ENCODE data around the gene CDH4. TPM values are rescaled to one million over a fixed set of nuclear protein-coding genes. Genes with fewer than 3 reads are reported as not detected.

Gene CDH4
- total RNA-seq, 6 donors from 2014 or later, result 0.20 to 1.0 (median 0.40) TPM; not detected in 1

DNA sequence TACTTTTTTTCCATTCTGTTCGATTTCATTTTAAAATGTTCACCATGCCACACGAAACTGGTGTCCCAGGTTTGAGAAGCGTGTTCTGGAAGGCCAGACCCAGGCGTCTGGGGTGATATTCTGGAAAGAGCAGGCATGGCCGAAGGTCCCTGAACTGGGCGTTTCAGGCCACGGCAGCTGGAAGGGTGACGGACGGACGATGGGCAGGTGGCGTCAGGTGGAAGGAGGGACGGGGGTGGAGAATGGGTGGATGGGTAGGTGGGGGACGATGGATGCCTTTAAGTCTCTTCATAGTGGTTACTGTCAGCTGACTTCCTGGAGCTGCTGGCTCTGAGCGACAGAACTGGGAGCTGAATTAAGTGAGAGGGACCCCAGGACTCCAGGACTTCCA, 44.6 kb downstream of the CDH4 start:
- Histone ChIP-seq H3K27ac (no peak overlapping the region), H3K36me3 (no peaks in the 10 kb centered on the region), H3K4me1 (no peaks in the 10 kb centered on the region), H3K4me3 (no peak overlapping the region), H3K9me3 (no peaks in the 10 kb centered on the region), H3K27me3 (no peaks in the 10 kb centered on the region)
- ATAC-seq (ENCODE audit: low FRiP score in 2 of 2) (no peak), DNase-seq (no peak)
- WGBS, 2 donors, result 74 to 80% methylated on average over 14 of the region's 14 CpGs
- no peak for TF ChIP-seq EP300 (IDR thresholded peaks at IDR 0.05)
- TF ChIP-seq, protein P1, sequence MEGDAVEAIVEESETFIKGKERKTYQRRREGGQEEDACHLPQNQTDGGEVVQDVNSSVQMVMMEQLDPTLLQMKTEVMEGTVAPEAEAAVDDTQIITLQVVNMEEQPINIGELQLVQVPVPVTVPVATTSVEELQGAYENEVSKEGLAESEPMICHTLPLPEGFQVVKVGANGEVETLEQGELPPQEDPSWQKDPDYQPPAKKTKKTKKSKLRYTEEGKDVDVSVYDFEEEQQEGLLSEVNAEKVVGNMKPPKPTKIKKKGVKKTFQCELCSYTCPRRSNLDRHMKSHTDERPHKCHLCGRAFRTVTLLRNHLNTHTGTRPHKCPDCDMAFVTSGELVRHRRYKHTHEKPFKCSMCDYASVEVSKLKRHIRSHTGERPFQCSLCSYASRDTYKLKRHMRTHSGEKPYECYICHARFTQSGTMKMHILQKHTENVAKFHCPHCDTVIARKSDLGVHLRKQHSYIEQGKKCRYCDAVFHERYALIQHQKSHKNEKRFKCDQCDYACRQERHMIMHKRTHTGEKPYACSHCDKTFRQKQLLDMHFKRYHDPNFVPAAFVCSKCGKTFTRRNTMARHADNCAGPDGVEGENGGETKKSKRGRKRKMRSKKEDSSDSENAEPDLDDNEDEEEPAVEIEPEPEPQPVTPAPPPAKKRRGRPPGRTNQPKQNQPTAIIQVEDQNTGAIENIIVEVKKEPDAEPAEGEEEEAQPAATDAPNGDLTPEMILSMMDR (IDR thresholded peaks at IDR 0.05), result no peak
- TF ChIP-seq POLR2AphosphoS5 (IDR thresholded peaks at IDR 0.05), result no peak
- TF ChIP-seq POLR2A (IDR thresholded peaks at IDR 0.05), result no peak

DNA sequence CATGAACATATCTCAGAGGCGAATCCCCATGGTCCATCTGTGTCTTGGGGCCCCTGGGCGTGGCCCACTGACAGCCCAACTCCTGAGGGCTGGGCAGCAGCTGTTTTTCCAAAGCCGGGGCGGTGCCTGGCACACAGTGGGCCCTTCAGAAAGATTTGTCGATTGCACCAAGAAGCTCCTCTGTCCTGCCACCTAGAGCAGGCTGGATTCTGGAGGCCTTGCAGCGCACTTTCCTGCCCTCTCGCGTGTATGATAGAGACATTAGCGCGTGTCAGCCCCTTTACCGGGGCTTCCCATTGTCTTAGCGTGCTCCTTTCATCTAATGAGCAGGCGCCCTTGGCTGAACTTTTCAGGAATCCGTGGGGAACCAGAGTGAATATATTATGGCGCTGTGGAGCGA, 45.4 kb downstream of the CDH4 start:
- no peaks in the 10 kb centered on the region for H3K9me3 ChIP-seq
- no peak overlapping the region for H3K27ac ChIP-seq
- H3K36me3 ChIP-seq, result no peaks in the 10 kb centered on the region
- no peak for ATAC-seq (ENCODE audit: low FRiP score in 2 of 2)
- TF ChIP-seq, protein P1 (IDR thresholded peaks at IDR 0.05), result no peak
- no peak for TF ChIP-seq EP300 (IDR thresholded peaks at IDR 0.05)
- TF ChIP-seq POLR2AphosphoS5 (IDR thresholded peaks at IDR 0.05), result no peak
- TF ChIP-seq POLR2A (IDR thresholded peaks at IDR 0.05), result no peak
- no peaks in the 10 kb centered on the region for H3K4me1 ChIP-seq
- H3K27me3 ChIP-seq, result no peaks in the 10 kb centered on the region
- 90 to 92% methylated on average over 16 of the region's 16 CpGs for WGBS, 2 donors
- peak in 1 of 2 donors; percentile 32 for DNase-seq
- no peak overlapping the region for H3K4me3 ChIP-seq

DNA sequence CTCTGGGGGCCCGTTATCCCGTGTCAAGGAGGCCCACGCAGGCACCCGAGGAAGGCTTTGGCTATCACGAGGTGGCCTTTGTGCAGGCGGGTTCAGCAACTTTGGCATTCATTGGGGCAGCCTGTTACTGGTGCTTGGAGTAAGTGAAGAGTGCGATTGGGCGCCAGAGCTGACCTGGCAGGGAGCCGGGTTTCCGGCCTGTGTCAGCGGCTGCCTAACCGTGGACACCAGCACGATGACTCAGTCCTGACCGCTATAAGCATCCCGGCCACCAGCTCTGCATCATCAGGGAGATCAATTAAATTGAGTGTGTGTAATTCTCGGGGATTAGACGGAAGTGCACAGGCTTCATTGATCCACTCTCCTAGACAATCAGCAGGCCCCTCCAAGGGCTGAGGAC, 45.9 kb downstream of the CDH4 start:
- Histone ChIP-seq H3K27me3 (no peaks in the 10 kb centered on the region), H3K9me3 (no peaks in the 10 kb centered on the region), H3K36me3 (no peaks in the 10 kb centered on the region), H3K4me3 (no peak overlapping the region), H3K27ac (no peak overlapping the region), H3K4me1 (no peaks in the 10 kb centered on the region)
- peak in 1 of 2 donors; percentile 50 for DNase-seq
- TF ChIP-seq EP300 (IDR thresholded peaks at IDR 0.05), result no peak
- TF ChIP-seq POLR2A (IDR thresholded peaks at IDR 0.05), result no peak
- TF ChIP-seq, protein P1 (IDR thresholded peaks at IDR 0.05), result no peak
- no peak for TF ChIP-seq POLR2AphosphoS5 (IDR thresholded peaks at IDR 0.05)
- WGBS, 2 donors, result 84 to 91% methylated on average over 16 to 17 of the region's 17 CpGs
- ATAC-seq (ENCODE audit: low FRiP score in 2 of 2), result no peak

DNA sequence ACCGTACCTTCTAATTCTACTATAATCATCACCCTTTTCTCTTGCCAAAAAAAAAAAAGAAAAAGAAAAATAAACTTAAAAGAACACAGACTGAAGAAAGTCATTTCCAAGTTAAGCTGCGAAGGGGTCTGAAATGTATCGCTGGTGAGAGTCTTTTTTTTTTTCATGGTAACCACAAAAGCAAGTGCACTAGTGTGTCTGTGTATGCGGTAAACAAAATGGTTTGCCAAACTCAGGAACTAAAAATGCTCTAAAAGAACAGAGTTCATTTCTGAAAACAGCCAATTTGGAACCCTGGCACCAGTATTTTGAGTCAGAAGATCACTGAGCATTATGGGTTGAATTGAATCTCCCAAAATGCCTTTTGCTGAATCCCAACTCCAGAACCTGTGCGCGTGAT, 46.6 kb downstream of the CDH4 start:
- no peak overlapping the region for H3K27ac ChIP-seq
- no peaks in the 10 kb centered on the region for H3K27me3 ChIP-seq
- no peak for DNase-seq
- no peak overlapping the region for H3K4me3 ChIP-seq
- H3K4me1 ChIP-seq, result no peaks in the 10 kb centered on the region
- no peaks in the 10 kb centered on the region for H3K36me3 ChIP-seq
- 85 to 94% methylated on average over 6 of the region's 6 CpGs for WGBS, 2 donors
- TF ChIP-seq EP300 (IDR thresholded peaks at IDR 0.05), result no peak
- TF ChIP-seq, protein P1 (IDR thresholded peaks at IDR 0.05), result no peak
- no peak for TF ChIP-seq POLR2AphosphoS5 (IDR thresholded peaks at IDR 0.05)
- TF ChIP-seq POLR2A (IDR thresholded peaks at IDR 0.05), result no peak
- ATAC-seq (ENCODE audit: low FRiP score in 2 of 2), result no peak
- no peaks in the 10 kb centered on the region for H3K9me3 ChIP-seq

DNA sequence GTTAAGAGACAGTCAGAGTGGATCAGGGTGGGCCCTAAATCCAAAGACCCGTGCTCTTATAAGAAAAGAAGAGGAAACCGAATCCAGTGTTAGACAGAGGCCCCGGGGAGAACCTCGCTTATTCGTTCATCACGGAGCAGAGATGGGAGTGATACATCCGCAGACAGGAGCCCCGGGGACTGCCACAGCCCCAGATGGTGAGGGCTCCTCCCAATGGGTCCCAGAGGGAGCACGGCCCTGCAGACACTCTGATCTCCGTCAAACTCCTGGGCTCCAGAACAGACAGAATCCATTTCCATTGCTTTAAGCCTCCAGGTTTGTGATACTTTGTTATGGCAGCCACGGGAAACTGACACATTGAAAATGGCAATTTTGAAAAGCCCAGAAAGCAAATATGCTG, 47.0 kb downstream of the CDH4 start:
- no peak for DNase-seq
- Histone ChIP-seq H3K27ac (no peak overlapping the region), H3K9me3 (no peaks in the 10 kb centered on the region), H3K27me3 (no peaks in the 10 kb centered on the region), H3K4me1 (no peaks in the 10 kb centered on the region), H3K4me3 (no peak overlapping the region), H3K36me3 (no peaks in the 10 kb centered on the region)
- no peak for ATAC-seq (ENCODE audit: low FRiP score in 2 of 2)
- TF ChIP-seq POLR2AphosphoS5 (IDR thresholded peaks at IDR 0.05), result no peak
- TF ChIP-seq POLR2A (IDR thresholded peaks at IDR 0.05), result no peak
- TF ChIP-seq, protein P1 (IDR thresholded peaks at IDR 0.05), result no peak
- TF ChIP-seq EP300 (IDR thresholded peaks at IDR 0.05), result no peak
- WGBS, 2 donors, result 82% methylated on average over 10 to 11 of the region's 11 CpGs

All from upper lobe of left lung (tissue), 6 donors.